Fibroblast of skin of left biceps (primary cell): ENCODE data around the gene HS2ST1.
"Not testable (repeated sequence)": the region's sequence is repeated elsewhere in the genome, so short reads cannot be mapped to it uniquely, and the experiment has no call there.

Experiments
- DNase-seq, 2 experiments: peaks; one replicate each; pipeline ENCODE4 v3.0.0-alpha.2; 2013; ENCODE audit warnings: low read depth in 2 of 2

HS2ST1 gene

DNA sequence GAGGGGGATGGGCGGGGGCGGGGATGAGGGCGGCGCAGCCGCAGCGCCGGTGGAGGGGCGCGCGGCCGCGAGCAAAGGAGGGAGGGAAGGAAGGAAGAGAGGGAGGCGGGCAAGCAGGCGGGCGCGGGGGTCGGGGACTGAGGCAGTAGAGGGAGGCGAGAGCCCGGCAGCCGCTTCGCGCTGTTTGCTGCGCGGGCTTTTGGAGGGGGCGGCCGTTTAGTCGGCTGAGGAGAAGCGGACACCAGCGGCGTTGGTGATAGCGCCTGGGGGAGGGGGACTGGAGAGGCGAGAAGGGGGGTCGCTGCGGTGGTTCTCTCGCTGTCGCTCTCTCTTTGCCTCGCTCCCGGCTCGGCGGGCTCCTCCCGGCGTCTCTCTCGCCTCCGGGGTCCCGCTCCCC, at the start of gene HS2ST1:
Gene HS2ST1 (plus strand): TSS at position 35 of the 397 bp plus-strand sequence.
- DNase-seq: no peak

DNA sequence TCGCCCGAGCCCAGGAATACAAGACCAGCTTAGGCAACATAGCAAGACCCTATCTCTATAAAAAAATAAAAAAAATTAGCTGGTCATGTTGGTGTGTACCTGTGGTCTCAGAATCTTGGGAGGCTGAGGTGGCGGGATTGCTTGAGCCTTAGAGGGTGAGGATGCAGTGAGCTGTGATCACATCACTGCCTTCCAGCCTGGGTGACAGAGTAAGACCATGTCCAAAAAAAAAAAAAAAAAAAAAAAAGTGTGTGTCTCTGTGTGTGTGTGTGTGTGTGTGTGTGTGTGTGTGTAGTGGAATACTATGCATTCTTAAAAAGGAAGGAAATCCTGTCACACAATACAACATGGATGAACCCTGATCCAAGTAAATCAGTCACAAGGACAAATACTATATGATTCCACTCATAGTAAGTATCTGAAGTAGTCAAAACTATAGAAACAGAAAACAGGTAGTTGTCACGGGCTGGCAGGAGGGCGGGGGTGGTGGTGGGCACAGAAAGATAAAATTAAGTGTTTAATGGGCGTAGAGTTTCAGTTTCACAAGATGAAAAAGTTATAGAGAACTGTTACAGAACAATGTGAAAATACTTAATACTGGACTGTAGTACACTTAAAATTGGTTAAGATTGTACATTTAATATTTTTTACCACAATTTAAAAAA, 48.3 kb upstream of the HS2ST1 start:
- DNase-seq: no peak

DNA sequence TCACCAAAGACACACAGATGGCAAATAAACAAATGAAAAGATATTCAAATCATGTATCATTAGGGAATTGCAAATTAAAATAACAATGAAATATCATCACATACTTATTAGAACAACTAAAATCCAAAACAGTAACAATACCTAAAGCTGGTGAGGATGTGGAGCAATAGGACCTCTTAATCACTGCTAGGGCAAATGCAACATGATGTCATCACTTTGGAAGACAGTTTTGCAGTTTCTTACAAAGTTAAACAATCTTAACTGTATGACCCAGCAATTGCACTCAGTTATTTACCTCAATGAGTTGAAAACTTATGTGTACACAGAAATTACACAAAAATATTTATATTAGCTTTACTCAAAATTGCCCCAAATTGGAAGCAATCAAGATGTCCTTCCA, 47.8 kb upstream of the HS2ST1 start:
- peak in 1 of 2 experiments; percentile 5 for DNase-seq

DNA sequence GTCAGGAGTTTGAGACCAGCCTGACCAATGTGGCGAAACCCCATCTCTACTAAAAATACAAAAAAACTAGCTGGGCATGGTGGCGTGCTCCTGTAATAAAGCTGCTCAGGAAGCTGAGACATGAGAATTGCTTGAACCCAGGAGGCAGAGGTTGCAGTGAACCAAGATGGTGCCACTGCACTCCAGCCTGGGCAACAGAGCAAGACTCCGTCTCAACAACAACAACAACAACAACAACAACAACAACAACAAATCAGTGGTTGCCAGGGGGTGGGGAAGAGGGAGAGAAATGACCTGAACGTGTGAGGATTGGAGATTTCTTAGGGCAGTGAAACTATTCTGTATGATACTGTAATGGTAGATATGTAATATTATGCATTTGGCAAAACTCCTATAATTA, 47.2 kb upstream of the HS2ST1 start:
- DNase-seq: not testable (repeated sequence)

DNA sequence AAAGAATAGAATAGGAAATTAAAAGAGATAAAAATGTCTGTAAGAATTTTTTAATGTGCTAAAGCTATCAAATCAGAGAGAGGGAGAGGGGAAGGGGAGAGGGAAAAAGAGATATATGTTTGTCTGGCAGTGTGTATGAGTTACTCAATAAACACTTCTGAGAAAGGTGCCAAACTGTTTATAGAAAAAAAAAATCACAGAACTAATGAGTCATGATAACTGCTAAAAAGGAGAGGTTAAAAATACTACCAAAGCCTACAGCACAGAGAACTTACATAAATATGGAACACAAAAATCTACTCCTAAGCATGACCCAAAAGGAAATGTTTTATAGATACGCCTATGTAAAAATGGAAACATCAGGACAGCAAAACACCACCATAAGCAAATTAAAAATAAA, 46.0 kb upstream of the HS2ST1 start:
- no peak for DNase-seq

DNA sequence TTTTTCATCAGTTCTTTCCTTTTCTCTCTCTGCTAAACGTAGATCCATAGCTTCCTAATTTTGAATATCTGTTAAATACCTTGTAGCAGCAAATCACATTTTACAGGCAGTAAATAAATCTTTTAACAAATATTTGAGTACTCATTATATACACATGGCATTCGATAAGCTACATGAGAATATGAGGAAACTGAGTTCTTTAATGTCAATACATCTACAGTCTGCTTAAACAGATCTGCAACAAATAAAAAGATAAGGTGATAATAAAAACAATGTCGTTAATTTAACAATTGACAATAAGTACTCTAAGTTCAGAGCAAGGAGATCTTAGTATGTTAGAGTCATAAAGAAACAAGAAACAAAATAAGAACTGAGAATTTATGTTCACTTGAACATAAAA, 43.4 kb upstream of the HS2ST1 start:
- no peak for DNase-seq

DNA sequence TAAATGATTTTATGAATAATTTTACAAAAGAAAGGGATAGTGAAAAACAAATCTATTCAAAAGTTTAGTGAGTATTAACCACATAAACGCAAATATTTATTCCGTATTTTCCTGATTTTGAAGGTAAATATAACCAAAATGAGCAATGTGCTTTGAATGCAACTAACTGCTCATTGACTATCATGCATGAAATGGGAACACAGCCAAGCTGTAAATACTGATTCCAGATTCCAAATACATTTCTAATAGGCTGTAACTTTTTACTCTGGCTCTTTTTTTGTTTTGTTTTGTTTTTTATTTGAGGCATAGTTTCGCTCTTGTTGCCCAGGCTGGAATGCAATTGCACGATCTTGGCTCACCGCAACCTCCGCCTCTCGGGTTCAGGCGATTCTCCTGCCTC, 42.3 kb upstream of the HS2ST1 start:
- DNase-seq: peak; percentile 8 to 22

DNA sequence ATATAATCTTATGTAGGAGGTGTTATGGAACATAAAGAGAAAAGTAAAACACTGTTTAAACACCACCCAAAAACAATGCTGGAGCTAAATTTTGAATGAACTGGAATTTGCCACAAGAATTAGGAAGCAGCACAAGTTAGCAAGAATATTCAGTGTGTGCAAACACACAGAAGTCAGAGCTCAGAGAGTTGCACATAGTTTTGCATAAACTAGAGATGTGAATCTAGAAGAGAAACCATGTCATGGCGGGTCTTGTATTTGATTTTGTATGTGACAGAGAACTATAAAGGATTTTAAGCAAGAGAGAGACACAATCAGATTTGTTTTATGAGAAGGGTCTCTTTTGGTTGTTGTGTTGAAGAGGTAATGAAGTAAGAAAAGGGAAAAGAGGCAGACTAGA, 38.7 kb upstream of the HS2ST1 start:
- no peak for DNase-seq

DNA sequence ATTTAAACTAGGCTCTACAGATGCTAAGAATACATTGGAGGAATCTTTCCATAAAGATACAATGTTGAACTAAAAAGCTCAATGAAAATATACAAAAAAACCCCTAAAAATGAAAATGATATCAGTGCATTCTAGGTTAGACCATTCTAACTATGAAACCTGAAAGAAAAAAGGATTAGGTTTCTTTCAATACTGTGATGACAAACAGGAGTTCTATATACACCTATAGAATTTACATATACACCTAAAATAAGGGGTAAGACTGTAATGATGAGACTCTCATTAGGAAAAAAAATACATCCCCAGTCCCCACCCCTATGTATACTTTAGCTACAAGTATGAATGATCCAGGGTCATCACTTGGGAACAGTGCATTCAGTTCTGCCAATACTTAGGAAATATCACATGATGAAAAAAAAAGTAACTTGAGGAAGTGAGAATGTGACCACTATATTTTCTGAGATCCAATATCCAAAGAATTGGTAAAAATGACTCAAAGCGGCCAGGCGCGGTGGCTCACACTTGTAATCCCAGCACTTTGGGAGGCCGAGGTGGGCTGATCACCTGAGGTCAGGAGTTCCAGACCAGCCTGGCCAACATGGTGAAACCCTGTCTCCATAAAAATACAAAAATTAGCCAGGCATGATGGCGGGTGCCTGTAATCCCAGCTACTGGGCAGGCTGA, 26.8 kb upstream of the HS2ST1 start:
- DNase-seq: no peak

DNA sequence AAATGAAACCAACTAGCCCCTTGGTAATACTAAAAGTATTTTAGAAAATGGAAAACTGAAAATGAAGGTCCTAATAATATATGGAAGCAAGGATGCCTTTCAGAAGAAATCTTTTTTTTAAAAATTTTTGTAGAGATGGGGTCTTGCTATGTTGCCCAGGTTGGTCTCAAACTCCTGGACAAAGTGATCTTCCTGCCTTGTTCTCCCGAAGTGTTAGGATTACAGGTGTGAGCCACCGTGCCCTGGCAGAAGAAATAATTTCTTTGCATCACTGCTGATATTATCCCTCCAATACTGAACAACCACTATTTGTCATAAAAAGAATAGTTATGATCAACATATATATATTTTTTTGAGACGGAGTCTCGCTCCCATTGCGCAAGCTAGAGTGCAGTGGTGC, 26.1 kb upstream of the HS2ST1 start:
- no peak for DNase-seq

DNA sequence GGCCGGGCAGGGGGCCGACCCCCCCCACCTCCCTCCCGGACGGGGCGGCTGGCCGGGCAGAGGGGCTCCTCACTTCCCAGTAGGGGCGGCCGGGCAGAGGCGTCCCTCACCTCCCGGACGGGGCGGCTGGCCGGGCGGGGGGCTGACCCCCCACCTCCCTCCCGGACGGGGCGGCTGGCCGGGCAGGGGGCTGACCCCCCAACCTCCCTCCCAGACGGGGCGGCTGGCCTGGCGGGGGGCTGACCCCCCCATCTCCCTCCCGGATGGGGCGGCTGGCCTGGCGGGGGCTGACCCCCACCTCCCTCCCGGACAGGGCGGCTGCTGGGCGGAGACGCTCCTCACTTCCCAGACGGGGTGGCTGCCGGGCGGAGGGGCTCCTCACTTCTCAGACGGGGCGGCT, 15.0 kb upstream of the HS2ST1 start:
- DNase-seq: not testable (repeated sequence)

DNA sequence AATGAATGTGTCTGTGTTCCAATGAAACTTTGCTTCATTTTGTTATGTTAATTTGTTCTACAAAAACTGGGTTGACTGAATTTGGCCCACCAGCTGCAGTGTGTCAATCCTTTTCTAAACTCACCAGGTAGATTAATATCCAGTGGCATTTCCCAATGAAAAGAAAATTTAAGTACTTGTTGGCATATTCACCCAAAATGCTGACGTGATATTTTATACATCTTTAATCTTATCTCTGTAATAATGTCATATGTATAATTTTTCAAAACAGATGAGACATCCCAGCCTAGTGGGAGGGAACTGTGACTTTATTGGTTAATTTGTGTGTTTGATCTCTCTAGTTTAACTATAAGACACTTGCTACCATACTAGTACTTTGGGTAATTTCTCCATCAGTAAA, 8.6 kb upstream of the HS2ST1 start:
- no peak for DNase-seq

DNA sequence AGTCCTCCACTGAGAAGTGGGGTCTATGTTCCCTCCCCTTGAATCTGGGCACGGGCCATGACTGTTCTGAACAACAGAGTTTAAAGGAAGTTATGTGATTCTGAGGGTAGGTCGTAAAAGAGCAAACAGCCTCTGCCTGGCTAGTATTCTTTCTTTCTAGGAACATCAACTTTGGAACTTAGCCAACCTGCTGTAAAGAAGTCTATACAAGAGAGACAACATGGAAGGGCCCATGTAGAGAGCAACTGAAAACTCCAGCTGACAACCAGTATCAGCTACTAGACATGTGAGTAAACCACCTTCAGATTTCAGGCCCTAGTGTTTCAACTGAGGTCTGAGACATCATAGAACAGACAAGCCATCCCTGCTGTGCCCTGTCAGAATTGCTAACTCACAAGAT, 8.0 kb upstream of the HS2ST1 start:
- no peak for DNase-seq

DNA sequence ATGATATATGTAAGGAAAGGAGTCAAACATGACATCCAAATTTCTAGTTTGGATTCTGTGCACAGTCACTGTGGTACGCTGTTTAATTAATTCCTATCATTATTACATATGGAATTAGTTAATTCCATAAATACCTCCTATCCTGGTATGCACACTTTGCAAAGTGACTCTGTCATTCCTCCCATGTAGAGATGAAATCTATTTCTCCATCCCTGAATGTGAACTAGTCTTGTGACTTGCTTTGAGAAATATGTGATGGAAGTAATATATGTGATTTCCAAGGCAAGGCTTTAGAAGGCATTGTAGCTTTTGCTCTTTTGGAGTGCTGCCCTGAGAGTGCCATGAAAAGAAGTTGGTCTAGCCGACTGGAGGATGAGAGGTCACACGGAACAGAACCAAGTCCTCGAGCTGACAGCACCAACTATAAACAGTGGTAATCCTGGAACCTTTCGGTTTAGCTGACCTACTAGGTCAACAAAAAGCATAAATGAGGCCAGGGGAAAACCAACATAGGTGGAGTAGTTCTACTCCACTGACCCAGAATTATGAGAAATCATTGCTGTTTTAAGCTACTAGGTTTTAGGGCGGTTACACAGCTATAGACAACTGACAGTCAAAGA, 2.0 kb upstream of the HS2ST1 start:
- no peak for DNase-seq

DNA sequence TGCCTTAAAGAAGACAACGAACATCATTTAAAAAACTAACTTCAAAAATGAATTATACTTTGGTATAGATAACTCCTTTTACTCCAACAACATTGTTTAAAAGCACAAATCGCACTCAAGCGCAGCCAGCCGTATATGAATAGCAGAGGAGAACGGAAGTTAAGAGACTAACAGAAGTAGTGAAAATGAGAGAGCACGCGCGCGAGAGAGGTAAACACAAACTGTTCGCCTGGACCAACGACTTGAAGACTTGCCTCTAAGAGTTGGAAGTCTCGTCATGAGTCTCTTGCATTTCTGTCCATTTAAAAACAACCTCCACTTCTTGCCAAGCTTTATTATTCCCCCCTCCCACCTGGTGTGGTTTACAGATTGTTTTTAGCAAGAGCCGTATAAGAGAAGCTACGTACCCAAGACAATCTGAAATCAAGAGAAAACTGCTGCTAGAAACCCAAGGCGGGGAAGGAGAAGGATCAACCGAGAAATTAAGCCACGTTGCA, 988 bp upstream of the HS2ST1 start:
- DNase-seq: no peak

DNA sequence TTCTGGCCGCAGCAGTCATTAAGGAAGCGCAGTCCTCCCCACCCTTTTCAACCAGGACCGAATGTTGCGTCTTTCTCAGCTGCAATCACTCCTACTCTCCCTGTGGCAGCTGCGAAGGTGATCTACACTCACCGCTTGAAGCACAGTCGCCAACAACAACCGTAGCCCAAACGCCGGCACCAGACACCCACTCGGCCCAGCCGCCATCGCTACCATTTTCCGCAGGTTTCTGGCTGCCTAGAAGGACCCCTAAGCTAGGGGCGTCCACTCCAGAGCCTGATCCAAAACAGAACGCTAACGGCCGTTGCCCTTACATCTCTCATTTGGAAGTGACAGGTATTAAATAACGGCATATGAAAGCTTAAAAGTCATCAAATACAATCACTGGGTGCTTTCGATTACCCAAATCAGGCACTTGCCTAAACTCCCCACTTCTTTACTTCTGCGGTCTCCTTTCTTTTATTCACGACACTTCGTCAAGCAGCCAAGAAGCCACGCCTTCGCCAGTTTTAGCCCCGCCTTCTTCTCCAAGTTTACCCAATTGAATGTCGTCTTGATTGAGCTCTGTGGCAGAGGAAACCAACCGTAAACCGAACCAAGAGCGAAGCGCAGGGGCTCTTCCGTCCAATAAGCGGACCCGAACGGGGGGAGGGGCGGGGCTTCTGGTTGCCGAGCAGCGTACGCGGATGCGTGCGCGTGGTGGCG, 387 bp upstream of the HS2ST1 start, which contains the start of gene SELENOF:
Gene SELENOF (minus strand): TSS at position 231 of the 705 bp plus-strand sequence. CDS start 15 bp downstream, at position 216.
- peak; percentile 100 for DNase-seq

DNA sequence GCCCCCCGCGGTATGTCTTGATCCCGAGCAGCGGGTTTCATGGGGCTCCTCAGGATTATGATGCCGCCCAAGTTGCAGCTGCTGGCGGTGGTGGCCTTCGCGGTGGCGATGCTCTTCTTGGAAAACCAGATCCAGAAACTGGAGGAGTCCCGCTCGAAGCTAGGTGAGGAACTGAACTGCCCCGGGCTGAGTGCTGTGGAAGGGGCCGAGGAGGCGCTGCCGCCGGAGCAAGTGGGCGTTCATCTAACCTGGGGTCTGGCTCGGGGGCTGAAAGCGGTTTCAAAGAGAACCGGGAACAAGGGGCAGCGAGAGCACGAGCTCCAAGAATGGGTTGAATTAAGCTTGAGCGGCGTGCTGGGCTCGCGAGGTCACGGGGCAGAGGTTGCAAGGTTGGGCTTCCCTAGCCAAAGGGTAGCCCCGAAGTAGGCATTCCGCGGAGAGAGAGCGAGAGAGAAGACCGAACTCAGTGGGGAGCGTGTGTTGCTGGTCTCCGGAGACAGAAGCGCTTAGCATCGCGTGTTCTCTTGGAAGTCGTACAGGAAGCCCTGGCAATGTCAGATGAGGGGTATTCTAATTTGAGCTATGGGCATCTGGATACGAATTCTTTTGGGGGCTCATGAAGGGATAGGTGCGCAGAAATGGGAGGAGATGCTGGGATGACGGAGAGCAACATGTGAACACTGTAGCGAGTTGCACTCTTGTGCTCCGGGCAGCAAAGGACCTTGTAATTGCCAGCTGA, 732 bp downstream of the HS2ST1 start:
- no peak for DNase-seq

DNA sequence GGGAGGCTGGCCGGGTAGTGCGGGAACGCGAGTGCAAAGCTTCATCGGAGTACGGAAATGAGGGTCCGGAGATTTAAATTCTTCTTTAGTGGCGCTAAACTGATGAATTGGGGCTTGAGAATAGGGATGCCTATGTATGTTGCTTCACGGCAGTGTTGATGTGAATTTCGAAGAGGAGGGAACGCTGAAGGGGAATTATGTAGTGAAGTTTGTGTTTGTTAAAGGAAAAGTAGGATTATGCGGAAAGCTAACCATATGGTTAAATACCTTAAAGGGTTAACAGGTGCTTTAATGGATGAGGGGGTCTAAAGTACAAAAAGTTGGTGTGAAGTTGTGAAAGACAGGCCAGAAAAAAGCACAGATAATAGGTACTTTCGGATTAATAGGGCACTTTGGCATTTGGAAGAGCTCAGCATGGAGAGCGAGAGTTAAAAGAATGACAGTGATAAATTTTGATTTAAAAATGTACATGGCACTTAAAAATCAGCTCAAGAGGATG, 1.4 kb downstream of the HS2ST1 start:
- DNase-seq: no peak

DNA sequence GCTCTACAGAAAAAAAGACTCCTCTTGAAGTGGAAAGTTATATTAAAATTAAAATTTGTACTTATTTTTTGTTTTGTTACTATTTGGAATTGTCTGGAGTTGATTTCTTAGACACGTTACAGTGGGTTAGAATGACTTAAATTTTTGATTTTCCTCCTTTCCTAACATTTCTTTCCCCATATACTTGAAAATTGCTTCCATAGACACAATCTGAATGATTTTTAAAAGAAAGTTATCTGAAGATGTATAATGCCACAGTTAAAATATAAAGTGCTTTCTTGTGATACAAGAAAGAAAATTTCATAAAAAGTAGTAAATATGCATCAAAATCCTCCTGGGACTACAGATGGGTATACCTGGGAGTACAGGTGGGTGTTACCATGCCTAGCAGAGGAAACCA, 2.3 kb downstream of the HS2ST1 start:
- DNase-seq: no peak

DNA sequence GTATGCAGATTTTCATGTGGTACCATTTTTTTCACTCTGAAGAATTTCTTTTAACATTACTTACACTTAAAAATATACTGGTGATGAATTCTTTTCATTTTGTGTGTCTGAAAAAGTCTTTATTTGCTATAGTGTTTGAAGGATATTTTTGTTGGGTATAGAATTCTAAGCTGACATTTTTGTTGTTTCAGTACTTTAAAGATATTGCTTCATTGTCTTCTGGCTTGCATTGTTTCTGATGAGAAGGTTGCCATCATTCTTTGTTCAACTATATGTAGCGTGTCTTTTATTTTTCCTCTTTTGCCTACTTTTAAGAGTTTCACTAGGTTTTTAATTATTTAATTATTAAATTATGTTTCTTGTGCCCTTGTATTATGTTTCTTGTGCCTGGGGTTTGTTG, 8.0 kb downstream of the HS2ST1 start:
- DNase-seq: no peak

DNA sequence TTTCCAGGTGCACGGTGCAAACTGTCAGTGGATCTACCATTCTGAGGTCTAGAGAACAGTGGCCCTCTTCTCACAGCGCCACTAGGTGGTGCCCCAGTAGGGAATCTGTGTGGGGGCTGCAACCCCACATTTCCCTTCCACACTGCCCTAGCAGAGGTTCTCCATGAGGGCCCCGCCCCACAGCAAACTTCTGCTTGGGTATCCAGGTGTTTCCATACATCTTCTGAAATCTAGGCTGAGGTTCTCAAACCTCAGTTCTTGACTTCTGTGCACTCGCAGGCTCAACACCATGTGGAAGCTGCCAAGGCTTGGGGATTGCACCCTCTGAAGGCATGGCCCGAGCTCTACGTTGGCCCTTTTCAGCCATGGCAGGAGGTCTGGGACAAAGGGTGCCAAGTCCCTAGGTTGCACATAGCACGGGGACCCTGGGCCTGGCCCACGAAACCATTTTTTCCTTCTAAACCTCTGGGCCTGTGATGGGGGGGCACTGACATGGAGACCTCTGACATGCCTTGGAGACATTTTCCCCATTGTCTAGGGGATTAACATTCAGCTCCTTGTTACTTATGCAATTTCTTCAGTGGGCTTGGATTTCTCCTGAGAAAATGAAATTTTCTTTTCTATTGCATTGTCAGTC, 10.0 kb downstream of the HS2ST1 start:
- no peak for DNase-seq
